GM15510 (cell line): ENCODE data around the gene CNTNAP2.

Experiments used
- POLR2A ChIP-seq: IDR thresholded peaks from 3 replicates; pipeline ENCODE4 v1.6.1; 2011; ENCODE audit warnings: borderline replicate concordance; ENCODE audit not compliant: insufficient read length; ENCODE audit errors: extremely low read depth

The CNTNAP2 gene

DNA sequence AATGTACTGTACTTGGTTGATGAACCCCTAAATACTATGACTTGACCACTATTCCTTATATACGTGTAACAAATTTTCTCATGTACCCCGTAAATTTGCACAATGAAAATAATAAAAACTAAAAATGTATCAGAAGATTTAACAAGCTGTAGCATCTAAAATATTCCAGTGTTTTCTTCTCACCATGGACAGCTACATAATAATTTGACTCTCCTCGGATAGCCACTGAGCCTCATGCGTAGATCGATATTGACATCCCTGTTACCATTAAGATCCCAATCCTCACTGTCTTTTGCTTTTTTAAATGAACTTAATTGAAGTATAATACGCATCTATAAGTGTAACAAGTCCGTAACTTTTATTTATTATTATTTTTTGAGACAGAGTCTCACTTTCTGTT is 2294.3 kb downstream of the CNTNAP2 start:
- no peak for TF ChIP-seq POLR2A

DNA sequence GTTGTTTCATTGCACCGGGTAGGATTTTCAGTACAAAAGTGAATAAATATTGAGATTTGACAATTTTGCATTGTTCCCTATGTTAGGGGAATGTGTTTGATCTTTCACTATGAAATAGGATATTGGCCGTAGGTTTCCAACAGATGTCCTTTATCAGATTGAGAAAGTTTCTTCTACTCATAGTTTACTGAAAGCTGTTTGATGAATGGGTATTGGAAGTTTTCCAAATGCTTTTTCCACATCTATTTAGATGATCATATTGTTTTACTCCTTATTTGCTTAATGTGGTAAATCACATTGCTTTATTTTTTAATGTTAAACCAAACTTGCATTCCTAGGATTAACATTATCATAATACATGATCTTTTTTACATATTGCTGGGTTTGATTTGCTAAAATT is 2296.1 kb downstream of the CNTNAP2 start:
- TF ChIP-seq POLR2A = no peak

DNA sequence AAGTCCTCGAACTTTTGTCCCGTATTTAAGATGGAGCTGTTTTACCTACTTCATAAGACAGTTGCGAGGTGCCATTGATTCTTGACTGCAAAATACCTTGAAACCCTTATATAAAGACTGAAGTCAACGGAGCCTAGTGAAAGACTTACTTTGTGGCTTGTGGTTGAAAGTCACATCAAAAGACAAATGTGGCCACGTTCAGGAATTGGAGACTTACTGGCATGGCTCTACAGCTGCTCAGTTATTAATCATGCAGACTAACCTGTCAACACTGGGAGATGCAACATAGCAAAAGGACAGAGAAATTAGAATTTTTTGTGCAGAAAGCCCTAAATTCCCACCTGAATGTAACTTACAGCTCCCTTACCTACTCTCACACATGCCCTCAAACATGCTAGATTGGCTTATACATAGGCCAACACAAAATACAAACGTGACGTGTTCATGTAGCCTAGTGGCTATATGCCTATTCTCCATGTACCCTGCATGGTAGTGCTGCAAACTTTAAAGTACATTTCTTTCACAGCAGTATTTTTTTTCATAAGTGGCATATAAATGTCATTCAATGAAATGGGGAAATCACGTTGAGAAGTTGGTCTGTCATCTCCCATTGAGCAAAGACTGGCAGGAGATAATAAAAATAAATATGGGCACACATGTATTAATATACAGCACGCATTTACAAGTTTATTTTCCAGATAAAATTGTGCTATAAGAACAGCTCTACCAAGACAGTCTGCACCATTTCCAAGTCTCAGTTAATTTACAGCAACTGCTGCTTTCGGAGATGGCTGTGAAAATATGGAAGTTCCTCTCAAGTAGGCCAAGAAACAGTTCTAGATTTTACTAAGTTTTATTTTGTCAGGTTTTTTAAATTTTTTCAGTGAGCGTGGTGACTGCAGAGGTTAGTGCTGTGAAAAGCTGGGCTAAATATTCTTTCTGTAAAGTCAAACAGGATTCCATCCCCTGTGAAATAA is 2303.5 kb downstream of the CNTNAP2 start:
- no peak for TF ChIP-seq POLR2A

DNA sequence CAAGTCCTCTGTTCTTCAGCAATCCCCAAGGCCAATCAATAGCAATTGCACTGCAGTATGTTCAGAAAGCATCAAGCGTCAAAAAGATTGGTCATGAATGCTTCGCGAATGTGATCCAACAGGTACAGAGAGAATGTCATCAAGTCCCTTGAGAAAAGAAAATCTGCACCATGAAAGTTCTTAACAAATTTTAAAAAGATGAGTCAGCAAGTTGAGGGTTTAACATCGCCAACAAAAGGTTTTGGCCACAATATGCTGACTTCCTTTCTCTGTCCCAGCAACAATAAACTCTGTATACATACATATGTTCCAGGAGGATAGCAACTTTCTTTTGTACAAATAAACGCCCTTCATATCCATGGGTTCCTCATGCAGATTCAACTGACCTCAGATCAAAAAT is 2305.4 kb downstream of the CNTNAP2 start:
- TF ChIP-seq POLR2A = no peak

DNA sequence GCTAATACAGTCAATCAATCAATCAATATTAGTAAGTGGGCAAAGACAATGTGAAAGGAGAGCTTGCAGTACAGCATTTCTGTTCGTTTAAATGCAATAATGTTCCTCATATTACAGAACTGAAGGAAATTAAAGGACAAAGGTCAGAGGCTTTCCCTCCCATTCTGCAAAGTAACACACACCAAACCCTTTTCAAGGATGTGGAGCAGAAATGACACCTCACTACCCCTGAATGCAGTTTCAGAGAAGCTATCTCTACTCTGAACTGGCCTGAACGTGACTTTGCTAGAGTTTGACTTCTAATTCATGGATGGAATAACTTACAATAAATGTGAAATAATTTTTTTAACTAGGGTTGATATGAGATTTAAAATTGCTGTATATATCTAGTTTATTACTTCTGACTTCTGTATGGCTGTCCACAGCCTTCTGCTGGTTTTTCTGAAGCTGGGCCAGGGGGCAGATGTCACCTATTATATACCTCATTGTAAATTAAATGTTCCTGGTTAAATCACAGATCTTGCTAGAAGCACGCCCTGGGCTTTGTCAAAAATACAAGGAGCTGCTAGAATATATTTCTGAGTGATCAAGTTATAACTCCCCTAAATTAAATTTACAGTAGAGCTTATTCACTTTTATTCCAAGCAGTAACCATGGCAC is 2317.1 kb downstream of the CNTNAP2 start:
- no peak for TF ChIP-seq POLR2A

DNA sequence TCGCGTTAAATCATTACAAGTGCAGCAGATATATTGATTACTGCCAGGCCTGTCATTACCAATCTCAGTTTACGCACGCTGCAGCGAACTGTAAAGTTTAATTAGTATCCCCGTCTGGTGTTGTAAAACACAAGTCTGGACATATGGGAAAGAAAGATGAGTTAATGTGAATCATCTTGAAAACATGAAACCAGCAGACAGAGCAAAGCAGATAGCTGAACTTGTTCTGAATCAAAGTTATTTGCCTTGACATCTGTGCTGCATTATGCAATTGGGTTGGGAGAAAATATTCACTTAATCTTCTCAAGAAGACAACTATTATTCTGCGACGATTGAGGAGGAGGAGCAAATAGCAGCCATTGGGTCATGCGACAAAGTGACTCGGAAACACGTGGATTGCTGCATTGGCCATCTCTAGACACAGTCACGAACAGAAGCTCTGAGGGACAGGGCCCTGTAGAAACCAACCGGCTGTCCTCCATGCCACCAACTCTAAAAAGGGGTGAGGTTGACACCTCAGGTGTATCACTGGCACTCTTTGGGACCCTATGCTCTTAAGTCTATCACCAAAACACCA is 2317.7 kb downstream of the CNTNAP2 start:
- no peak for TF ChIP-seq POLR2A

DNA sequence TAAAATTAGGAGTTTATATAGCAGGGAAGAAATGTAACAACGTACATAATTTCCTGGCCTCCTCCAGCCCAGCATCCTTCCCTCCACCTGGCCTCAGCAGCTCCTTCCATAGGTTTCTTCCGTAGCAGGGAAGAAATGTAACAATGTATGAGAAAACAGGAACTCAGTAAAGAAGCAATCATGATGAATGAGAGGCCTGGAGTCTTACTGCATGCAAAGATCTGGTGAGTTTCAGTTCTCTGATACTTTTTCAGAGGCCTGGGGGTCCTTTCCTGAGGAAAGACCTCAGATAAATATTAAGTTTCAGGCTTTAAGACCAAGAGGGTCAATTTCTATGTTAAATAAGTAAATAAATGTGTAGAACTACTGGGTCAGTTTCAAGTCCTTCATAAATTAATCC is 2318.3 kb downstream of the CNTNAP2 start:
- TF ChIP-seq POLR2A = no peak

DNA sequence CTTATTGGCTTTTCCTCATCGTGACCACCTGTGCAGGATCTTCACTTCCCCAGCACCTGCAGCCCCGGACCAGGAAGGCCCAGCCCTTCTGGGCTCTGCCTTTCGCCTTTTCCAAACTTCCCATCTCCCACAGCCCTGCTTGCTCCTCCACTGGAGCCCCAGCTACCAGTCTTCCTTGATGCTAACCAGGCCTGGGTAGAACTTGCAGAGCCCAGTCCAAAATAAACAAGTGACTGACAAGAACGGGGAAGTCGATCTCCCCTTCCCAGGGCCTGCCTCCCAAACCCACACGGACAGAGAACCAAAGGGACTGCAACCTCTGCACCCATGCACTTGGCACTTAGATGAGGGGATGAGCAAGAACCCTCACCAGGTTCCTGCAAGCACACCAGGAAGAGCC is 2319.1 kb downstream of the CNTNAP2 start:
- TF ChIP-seq POLR2A = no peak

DNA sequence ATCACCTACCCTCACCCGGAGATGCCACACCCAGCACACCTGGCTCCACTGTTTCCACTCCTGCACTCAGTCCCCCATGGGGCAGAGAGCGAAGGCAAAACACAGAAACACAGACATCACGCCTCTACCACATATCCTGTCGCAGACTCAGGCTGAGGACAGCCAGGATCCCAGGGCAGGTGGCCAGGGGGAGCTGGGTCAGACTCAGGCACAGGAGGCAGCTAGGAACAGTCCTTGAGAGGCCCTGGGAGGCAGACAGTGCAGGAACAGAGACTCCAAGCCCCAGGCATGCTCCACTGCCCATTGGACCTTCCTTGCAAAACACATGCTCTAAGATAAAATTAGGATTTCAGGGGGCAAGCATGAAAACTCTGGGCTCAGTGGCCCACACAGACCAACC is 2319.5 kb downstream of the CNTNAP2 start:
- TF ChIP-seq POLR2A = no peak

DNA sequence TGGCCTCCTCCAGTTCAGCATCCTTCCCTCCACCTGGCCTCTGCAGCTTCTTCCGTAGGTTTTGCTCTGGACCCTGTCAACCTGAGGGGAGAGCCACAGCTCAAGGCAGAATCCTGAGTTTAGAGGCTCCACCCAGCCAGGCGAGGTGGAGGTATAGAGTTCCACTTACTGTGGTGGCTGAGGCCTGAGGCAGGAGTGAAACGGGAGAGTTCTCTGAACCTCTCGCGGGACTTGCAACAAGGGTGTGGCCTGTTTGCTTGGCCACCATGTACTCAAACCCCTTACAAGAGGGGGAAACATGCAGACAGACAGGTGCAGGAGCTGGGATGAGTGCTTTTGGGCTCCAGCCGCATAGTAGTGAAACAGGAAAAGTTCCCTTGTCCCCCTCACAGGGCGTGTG is 2320.0 kb downstream of the CNTNAP2 start:
- no peak for TF ChIP-seq POLR2A

DNA sequence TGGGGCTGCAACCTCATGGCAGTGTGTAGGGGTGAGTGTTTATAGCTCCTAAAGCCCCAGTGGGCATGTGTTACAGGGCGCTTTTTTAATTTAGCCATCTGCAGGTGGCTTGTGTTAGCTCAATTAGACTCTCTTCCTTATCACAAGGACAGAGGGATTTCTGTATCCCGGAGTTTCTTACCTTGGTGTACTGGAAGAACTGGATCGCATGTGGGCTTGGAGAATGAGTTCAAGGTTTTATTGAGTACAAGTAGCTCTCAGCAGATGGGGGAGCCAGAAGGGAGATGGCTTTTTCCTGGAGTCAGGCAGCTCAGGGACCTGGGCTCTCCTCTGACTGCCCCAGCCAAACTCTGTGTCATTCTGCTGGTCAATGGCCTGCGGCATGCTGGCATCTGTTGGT is 2320.4 kb downstream of the CNTNAP2 start:
- no peak for TF ChIP-seq POLR2A

DNA sequence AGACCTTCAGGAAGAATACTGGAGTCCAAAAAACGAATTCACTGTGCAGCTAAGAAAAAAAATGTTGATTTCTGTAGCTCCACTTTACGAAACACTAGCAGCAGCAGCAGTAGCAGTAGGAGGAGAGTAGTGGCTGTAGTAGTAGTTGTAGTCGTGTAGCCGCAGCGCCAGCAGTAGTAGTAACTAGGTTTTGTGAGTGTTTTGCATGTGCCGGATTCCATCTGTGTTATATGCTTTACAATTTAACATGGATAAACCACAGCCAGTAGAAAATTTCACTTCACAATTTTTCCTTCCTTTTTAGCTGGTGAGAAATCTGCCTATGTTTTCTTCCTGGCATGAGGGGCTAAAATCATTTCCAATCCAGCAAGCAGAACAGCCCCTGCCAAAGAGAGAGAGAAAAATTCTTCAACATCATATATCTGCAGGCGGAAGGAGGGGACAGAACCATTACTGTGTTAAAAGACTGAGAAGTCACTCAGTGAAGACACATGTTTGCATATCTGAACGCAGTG is 2325.6 kb downstream of the CNTNAP2 start:
- no peak for TF ChIP-seq POLR2A

DNA sequence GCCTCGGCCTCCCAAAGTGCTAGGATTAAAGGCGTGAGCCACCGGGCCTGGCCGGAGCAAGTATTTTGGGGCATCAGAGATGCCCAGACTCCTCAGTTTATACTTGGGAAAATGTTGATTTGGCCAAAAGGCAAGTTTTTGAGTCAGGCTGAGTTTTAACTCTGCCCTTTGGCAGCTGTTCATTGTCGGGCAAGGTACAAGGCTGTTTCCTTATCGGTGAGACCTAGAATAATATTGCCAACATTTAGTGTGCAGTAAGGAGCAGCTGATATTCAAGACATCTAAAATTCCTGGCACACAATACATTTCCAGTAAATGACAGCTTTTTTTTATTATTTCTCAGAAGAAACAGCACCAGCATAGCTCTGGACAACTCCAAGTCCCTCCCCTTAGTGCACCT is 2326.3 kb downstream of the CNTNAP2 start:
- TF ChIP-seq POLR2A = no peak

DNA sequence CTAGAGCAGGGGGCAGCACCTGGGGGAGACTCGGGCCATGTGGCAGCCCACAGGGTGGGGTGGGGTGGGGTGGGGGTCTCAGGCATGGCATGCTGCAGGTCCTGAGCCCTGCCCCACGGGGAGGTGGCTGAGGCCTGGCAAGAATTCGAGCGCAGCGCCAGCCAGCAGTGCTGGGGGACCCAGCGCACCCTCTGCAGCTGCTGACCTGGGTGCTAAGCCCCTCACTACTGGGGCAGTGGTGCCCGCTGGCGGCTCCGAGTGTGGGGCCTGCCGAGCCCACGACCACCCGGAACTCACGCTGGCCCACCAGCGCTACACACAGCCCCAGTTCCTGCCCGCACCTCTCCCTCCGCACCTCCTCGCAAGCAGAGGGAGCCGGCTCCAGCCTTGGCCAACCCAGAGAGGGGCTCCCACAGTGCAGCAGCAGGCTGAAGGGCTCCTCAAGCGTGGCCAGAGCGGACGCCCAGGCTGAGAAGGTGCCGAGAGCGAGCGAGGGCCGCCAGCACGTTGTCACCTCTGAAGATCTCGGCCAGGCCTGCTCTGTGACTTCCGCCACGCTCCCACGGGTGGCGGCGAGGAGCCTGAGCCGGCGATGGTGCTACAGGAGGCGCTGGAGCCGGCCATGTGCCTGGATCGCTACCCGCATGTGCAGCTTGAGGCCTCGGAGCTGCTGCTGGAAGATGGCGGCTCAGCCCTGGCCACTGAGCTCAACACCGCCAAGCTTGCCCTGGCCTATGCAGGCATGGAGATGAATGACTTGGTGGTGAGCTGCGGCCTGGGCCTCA is 2328.9 kb downstream of the CNTNAP2 start:
- no peak for TF ChIP-seq POLR2A
